ENCODE data around the gene MYLK4. TPM values are rescaled to one million over a fixed set of nuclear protein-coding genes. Genes with fewer than 3 reads are reported as not detected.

Gene MYLK4
- polyA plus RNA-seq, 3 donors, result 0.04 to 0.45 (median 0.08) TPM

DNA sequence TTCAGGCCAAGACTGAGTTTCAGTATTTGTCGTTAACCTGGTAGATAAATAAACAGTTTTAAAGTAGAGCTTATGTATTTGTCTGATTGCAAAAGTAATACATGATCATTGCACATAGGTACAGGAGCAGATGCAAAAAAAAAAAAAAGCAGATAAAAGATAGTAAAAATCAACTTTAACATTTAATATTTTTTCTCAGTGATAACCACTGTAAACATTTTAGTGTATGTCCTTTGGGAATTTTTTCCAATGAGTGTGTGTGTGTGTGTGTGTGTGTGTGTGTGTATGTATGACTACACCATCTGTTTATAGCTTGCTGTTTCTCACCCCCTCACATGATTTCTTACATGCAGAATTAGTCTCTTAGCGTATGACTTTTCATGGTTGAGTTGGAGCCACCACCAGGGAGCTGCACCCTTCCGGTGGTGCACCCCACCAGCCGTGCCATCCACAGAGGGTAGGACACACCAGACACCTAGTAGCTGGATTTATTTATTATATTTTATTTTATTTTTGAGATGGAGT, 40.8 kb upstream of the MYLK4 start:
- H3K27ac Mint-ChIP-seq, result peak overlapping the region; percentile 88 to 100 (median 99)
- H3K4me2 ChIP-seq (replicated peaks; ENCODE audit: extremely low read depth, low read length, poor library complexity, severe bottlenecking), result peak overlapping the region; percentile 9
- peak in 1 of 3 donors; percentile 43 for DNase-seq

DNA sequence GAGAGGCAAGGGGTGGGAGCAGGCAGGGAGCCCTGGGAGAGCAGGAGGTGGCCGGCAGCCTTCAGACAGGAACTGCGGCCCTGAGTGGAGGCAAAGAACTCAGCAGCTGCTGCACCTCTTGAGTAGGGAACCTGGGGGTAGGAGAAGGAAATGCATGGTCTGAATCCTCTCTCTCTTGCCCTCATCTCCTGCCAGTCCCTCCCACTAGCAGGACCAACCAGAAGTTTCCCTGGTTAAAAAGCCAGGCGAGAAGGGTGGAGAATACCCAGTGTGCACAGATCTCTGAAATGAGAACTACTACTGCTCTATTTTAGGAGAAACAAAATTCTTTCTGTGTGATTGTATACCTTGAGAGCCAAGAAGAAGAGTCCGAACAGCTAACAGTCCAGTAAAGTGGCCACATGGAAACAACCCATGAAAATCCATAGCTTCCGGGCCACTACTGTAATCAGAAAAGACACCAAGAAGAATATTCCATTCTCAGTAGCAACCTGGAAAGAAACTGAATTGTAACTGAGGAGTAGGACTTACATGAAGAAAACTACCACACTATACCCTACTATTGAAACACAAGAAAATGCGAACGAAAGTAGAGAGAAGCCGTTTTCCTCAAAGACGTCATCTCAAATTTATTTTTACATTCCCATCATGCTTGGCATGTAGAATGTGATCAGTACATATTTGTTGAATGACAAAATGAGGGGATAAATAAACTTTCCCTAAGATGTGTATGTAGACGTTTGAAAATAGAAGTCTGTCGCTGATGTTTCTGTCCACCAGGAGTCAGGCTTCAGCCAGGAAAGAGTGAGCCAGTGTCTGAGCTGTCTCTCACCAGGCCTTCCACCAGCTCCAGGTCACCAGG, 40.1 kb upstream of the MYLK4 start:
- TF ChIP-seq, protein P1, sequence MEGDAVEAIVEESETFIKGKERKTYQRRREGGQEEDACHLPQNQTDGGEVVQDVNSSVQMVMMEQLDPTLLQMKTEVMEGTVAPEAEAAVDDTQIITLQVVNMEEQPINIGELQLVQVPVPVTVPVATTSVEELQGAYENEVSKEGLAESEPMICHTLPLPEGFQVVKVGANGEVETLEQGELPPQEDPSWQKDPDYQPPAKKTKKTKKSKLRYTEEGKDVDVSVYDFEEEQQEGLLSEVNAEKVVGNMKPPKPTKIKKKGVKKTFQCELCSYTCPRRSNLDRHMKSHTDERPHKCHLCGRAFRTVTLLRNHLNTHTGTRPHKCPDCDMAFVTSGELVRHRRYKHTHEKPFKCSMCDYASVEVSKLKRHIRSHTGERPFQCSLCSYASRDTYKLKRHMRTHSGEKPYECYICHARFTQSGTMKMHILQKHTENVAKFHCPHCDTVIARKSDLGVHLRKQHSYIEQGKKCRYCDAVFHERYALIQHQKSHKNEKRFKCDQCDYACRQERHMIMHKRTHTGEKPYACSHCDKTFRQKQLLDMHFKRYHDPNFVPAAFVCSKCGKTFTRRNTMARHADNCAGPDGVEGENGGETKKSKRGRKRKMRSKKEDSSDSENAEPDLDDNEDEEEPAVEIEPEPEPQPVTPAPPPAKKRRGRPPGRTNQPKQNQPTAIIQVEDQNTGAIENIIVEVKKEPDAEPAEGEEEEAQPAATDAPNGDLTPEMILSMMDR (IDR thresholded peaks at IDR 0.05), result peak; percentile 74
- no peaks in the 10 kb centered on the region for H3K27me3 ChIP-seq (ENCODE audit: control insufficient read depth in 2 of 2, insufficient read depth in 2 of 2, low read length in 2 of 2)
- H3K4me3 ChIP-seq (replicated peaks in 1 of 3; ENCODE audit: low read depth in 2 of 3, low read length in 3 of 3), result no peak overlapping the region
- H3K79me2 ChIP-seq (ENCODE audit: insufficient read depth, low read length), result peaks cover 10% of the 10 kb centered on the region
- no peak overlapping the region for H3K4me3 Mint-ChIP-seq
- intact Hi-C loops (cut with micrococcal nuclease), result loop anchor here (2.0 to 5.0 kb wide), 4 partner anchors 46 to 198 kb away; no protein-coding TSS in a partner anchor
- H3K4me2 ChIP-seq (replicated peaks; ENCODE audit: extremely low read depth, low read length, poor library complexity, severe bottlenecking), result peak overlapping the region; percentile 9
- peaks cover 23 to 34% of the 10 kb centered on the region in 2 donors for H3K36me3 Mint-ChIP-seq
- peaks cover 12 to 26% of the 10 kb centered on the region in 2 donors for H3K36me3 ChIP-seq (replicated peaks in 1 of 2; ENCODE audit: control insufficient read depth in 1 of 2, insufficient read depth in 2 of 2, low read length in 2 of 2)
- peaks cover 45 to 51% of the 10 kb centered on the region in 2 donors for H3K4me1 ChIP-seq (ENCODE audit: control insufficient read depth in 1 of 2, insufficient read depth in 2 of 2, low read length in 2 of 2)
- peak; percentile 72 to 81 (median 79) for DNase-seq
- H3K27me3 Mint-ChIP-seq (ENCODE audit: low read depth in 3 of 3), result peaks cover 0 to 4% (median 1%) of the 10 kb centered on the region in 3 donors
- peak overlapping the region; percentile 88 to 100 (median 99) for H3K27ac Mint-ChIP-seq
- H2AFZ ChIP-seq (ENCODE audit: insufficient read depth, low read depth, low read length, poor library complexity, severe bottlenecking), result no peak overlapping the region
- H3K9me3 Mint-ChIP-seq, result peaks cover 0 to 5% (median 0%) of the 10 kb centered on the region in 7 donors
- H3K9me3 ChIP-seq (replicated peaks in 1 of 2; ENCODE audit: control insufficient read depth in 1 of 2, insufficient read depth in 1 of 2, low read length in 2 of 2), result no peaks in the 10 kb centered on the region
- 0% methylated on average over 2 of the region's 11 CpGs for WGBS (ENCODE audit: insufficient coverage)
- H3K9ac ChIP-seq (ENCODE audit: insufficient read depth, low read length, poor library complexity, severe bottlenecking), result no peak overlapping the region
- H3K4me1 Mint-ChIP-seq, result peaks cover 46% of the 10 kb centered on the region
- H3K27ac ChIP-seq (ENCODE audit: low read depth in 1 of 2, low read length in 2 of 2), result peak overlapping the region in 1 of 2 donors; percentile 55
- peaks cover 6% of the 10 kb centered on the region for H4K20me1 ChIP-seq (ENCODE audit: insufficient read depth, low read length)

More for the DNA sequence above, 40.8 kb upstream of the MYLK4 start:
- Mint-ChIP-seq H3K4me3 (no peak overlapping the region), H3K36me3 (peaks cover 16 to 27% of the 10 kb centered on the region in 2 donors), H3K4me1 (peaks cover 53% of the 10 kb centered on the region), H3K9me3 (peaks cover 0 to 5% (median 0%) of the 10 kb centered on the region in 7 donors), H3K27me3 (ENCODE audit: low read depth in 3 of 3) (peaks cover 0 to 4% (median 1%) of the 10 kb centered on the region in 3 donors)
- Histone ChIP-seq H4K20me1 (ENCODE audit: insufficient read depth, low read length) (no peaks in the 10 kb centered on the region), H3K79me2 (ENCODE audit: insufficient read depth, low read length) (peaks cover 5% of the 10 kb centered on the region), H3K27ac (ENCODE audit: low read depth in 1 of 2, low read length in 2 of 2) (peak overlapping the region; percentile 55 to 94), H3K9ac (ENCODE audit: insufficient read depth, low read length, poor library complexity, severe bottlenecking) (no peak overlapping the region), H3K9me3 (replicated peaks in 1 of 2; ENCODE audit: control insufficient read depth in 1 of 2, insufficient read depth in 1 of 2, low read length in 2 of 2) (no peaks in the 10 kb centered on the region), H3K4me3 (replicated peaks in 1 of 3; ENCODE audit: low read depth in 2 of 3, low read length in 3 of 3) (no peak overlapping the region), H3K27me3 (ENCODE audit: control insufficient read depth in 2 of 2, insufficient read depth in 2 of 2, low read length in 2 of 2) (no peaks in the 10 kb centered on the region), H3K36me3 (replicated peaks in 1 of 2; ENCODE audit: control insufficient read depth in 1 of 2, insufficient read depth in 2 of 2, low read length in 2 of 2) (peaks cover 6 to 19% of the 10 kb centered on the region in 2 donors), H3K4me1 (ENCODE audit: control insufficient read depth in 1 of 2, insufficient read depth in 2 of 2, low read length in 2 of 2) (peaks cover 52 to 58% of the 10 kb centered on the region in 2 donors), H2AFZ (ENCODE audit: insufficient read depth, low read depth, low read length, poor library complexity, severe bottlenecking) (no peak overlapping the region)
- no CpG with 5 or more reads among the region's 4 CpGs for WGBS (ENCODE audit: insufficient coverage)
- TF ChIP-seq, protein P1 (IDR thresholded peaks at IDR 0.05), result no peak
- intact Hi-C loops (cut with micrococcal nuclease), result loop anchor here (2.0 to 5.0 kb wide), 4 partner anchors 46 to 197 kb away; no protein-coding TSS in a partner anchor
